H1 (cell line): Measurements from ENCODE around the gene GRIA1.

ENCODE experiments used
- CEBPB ChIP-seq: IDR thresholded peaks from 2 replicates; pipeline ENCODE4 v1.6.1; 2012; ENCODE audit warnings: low read depth, low read length
- CHD1 ChIP-seq: IDR thresholded peaks from 2 replicates; pipeline ENCODE4 v1.6.1; 2012; ENCODE audit warnings: low read depth, low read length, improper control_type of control experiment
- CTCF ChIP-seq, 3 experiments: IDR thresholded peaks; 1 replicate in 2 of 3; 2 replicates in 1 of 3; pipeline versions ENCODE4 v1.5.1 to v1.6.1; 2011; ENCODE audit warnings: low read length in 3 of 3, mild to moderate bottlenecking in 3 of 3, inconsistent platforms in 2 of 3, low read depth in 1 of 3, moderate library complexity in 1 of 3; ENCODE audit not compliant: insufficient read depth in 1 of 3; ENCODE audit errors: control extremely low read depth in 1 of 3
- EP300 ChIP-seq, 2 experiments: IDR thresholded peaks; 1 replicate in 1 of 2; 2 replicates in 1 of 2; pipeline ENCODE4 v1.6.1; 2011 to 2012; ENCODE audit warnings: low read depth in 2 of 2, low read length in 2 of 2, mild to moderate bottlenecking in 2 of 2, borderline replicate concordance in 1 of 2, inconsistent platforms in 1 of 2, moderate library complexity in 1 of 2
- EZH2 ChIP-seq: fragments of 200-600 bp; sonication (generic); IDR thresholded peaks from 2 replicates; pipeline ENCODE4 v1.7.1; 2012; ENCODE audit warnings: low read depth, mild to moderate bottlenecking, moderate library complexity, low read length, inconsistent platforms; ENCODE audit not compliant: severe bottlenecking
- RFX5 ChIP-seq: IDR thresholded peaks from 2 replicates; pipeline ENCODE4 v1.6.1; 2011; ENCODE audit warnings: low read depth, low read length, improper control_type of control experiment, borderline replicate concordance
- RNF2 ChIP-seq: fragments of 200-900, 300-1000 bp; sonication (generic); IDR thresholded peaks from 2 replicates; pipeline ENCODE4 v1.7.1; 2016; ENCODE audit warnings: borderline replicate concordance, low read depth, mild to moderate bottlenecking, antibody characterized with exemption, low read length; ENCODE audit not compliant: poor library complexity, severe bottlenecking; ENCODE audit errors: missing control alignments
- RXRA ChIP-seq: IDR thresholded peaks from 2 replicates; pipeline ENCODE4 v1.6.1; 2011; ENCODE audit warnings: low read depth, mild to moderate bottlenecking, low read length, moderate library complexity; ENCODE audit not compliant: insufficient read depth
- SRF ChIP-seq: IDR thresholded peaks from 2 replicates; pipeline ENCODE4 v1.6.1; 2011; ENCODE audit warnings: mild to moderate bottlenecking, low read depth, low read length, moderate library complexity
- YY1 ChIP-seq: IDR thresholded peaks from 2 replicates; pipeline ENCODE4 v1.6.1; 2011; ENCODE audit warnings: low read depth, mild to moderate bottlenecking, low read length

DNA sequence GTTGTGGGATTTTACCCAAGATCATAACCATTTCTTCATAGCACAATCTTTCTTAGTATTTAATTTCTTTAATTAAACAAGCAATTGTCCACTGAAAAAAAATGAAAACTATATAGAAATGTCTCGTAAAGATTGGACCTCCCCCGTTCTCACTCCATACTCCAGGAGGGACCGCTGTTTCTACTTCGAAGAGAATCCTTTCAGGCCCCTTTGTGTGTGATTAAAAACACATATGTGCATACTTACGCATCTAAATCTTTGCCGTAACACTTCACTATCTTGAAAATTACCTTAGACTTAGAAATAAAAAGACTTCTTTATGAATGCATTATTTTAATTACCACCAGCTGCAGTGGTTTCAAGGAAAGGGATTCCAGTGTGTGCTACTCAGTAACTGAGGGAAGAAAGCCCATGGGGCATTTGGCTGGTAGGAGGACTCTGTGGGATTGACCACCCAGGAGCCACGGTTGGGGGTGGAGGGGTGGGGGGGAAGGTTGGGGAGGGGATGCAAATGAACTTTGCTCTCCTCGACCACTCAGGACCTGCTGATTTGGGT lies 339.1 kb downstream of the GRIA1 start:
- TF ChIP-seq YY1 (no peak), CHD1 (no peak), CTCF (IDR thresholded peaks at IDR 0.05; ENCODE audit: control extremely low read depth in 1 of 3, insufficient read depth in 1 of 3, low read depth in 1 of 3, low read length in 3 of 3) (no peak), SRF (no peak), CEBPB (no peak), RXRA (no peak), EZH2 (no peak), RFX5 (no peak), EP300 (IDR thresholded peaks at IDR 0.05; ENCODE audit: borderline replicate concordance in 1 of 2, low read depth in 2 of 2, low read length in 2 of 2) (no peak), RNF2 (no peak)
